Jurkat, Clone E6-1 (cell line): ENCODE results near the gene ZFP90. TPM values are rescaled to one million over a fixed set of nuclear protein-coding genes. Genes with fewer than 3 reads are reported as not detected.
"Not testable (repeated sequence)": the region's sequence is repeated elsewhere in the genome, so short reads cannot be mapped to it uniquely, and the experiment has no call there.

Source experiments
- DNase-seq: peaks from one replicate; pipeline ENCODE4 v3.0.0-alpha.2; 2011; ENCODE audit warnings: low read depth, low spot score
- H3K4me3 ChIP-seq: 2 replicates; pipeline ENCODE4 v1.5.1; 2011; ENCODE audit warnings: mild to moderate bottlenecking, low read length, control low read depth, moderate library complexity
- polyA plus RNA-seq: library from polyadenylated mRNA; unstranded; fragments of >200 nt; gene quantifications from one replicate; pipeline ENCODE4 v1.2.1, GENCODE V29; 2012; ENCODE audit warnings: missing spikeins; ENCODE audit not compliant: insufficient read length, insufficient read depth

Gene ZFP90
- polyA plus RNA-seq, result 22.2 TPM

GRCh38 chr16:68538880-68539701 lies at the start of gene ZFP90:
Gene ZFP90 (plus strand): TSS chr16:68539291. CDS start chr16:68539793, 502 bp downstream.
- H3K4me3 ChIP-seq, result peak within 1 kb of the TSS; percentile 68
- DNase-seq, result peak; percentile 59

- no peak overlapping the region for H3K4me3 ChIP-seq
- DNase-seq, result no peak
These were observed 48.7 kb upstream of the ZFP90 start for GRCh38 chr16:68490358-68490757.

- peak; percentile 21 for DNase-seq
- H3K4me3 ChIP-seq, result no peak overlapping the region
These were observed 48.1 kb upstream of the ZFP90 start for GRCh38 chr16:68490829-68491575.

GRCh38 chr16:68491576-68491950 lies 47.5 kb upstream of the ZFP90 start:
- no peak overlapping the region for H3K4me3 ChIP-seq
- DNase-seq, result no peak

GRCh38 chr16:68492151-68492542 lies 46.9 kb upstream of the ZFP90 start:
- DNase-seq, result no peak
- H3K4me3 ChIP-seq, result no peak overlapping the region

- no peak for DNase-seq
- H3K4me3 ChIP-seq, result no peak overlapping the region
These were observed 46.3 kb upstream of the ZFP90 start for GRCh38 chr16:68492543-68493411.

GRCh38 chr16:68493412-68494070 lies 45.5 kb upstream of the ZFP90 start:
- H3K4me3 ChIP-seq, result no peak overlapping the region
- no peak for DNase-seq

- DNase-seq, H3K4me3 ChIP-seq: not testable (repeated sequence)
These were observed 44.8 kb upstream of the ZFP90 start for GRCh38 chr16:68494261-68494660.

- DNase-seq, result no peak
- no peak overlapping the region for H3K4me3 ChIP-seq
These were observed 42.4 kb upstream of the ZFP90 start for GRCh38 chr16:68496689-68497088.

- peak; percentile 86 for DNase-seq
- no peak overlapping the region for H3K4me3 ChIP-seq
These were observed 40.1 kb upstream of the ZFP90 start for GRCh38 chr16:68499006-68499405.

- DNase-seq, result no peak
- H3K4me3 ChIP-seq, result no peak overlapping the region
These were observed 35.8 kb upstream of the ZFP90 start for GRCh38 chr16:68503334-68503733.

- no peak for DNase-seq
- H3K4me3 ChIP-seq, result no peak overlapping the region
These were observed 35.0 kb upstream of the ZFP90 start for GRCh38 chr16:68504066-68504465.

GRCh38 chr16:68506331-68507053 lies 32.6 kb upstream of the ZFP90 start:
- H3K4me3 ChIP-seq, result no peak overlapping the region
- no peak for DNase-seq

GRCh38 chr16:68508013-68508412 lies 31.1 kb upstream of the ZFP90 start:
- DNase-seq, result no peak
- no peak overlapping the region for H3K4me3 ChIP-seq

- no peak overlapping the region for H3K4me3 ChIP-seq
- DNase-seq, result no peak
These were observed 30.4 kb upstream of the ZFP90 start for GRCh38 chr16:68508641-68509240.

- H3K4me3 ChIP-seq, result no peak overlapping the region
- no peak for DNase-seq
These were observed 29.7 kb upstream of the ZFP90 start for GRCh38 chr16:68509381-68509780.

- no peak for DNase-seq
- no peak overlapping the region for H3K4me3 ChIP-seq
These were observed 28.3 kb upstream of the ZFP90 start for GRCh38 chr16:68510775-68511174.

GRCh38 chr16:68512183-68512582 lies 26.9 kb upstream of the ZFP90 start:
- no peak overlapping the region for H3K4me3 ChIP-seq
- DNase-seq, result no peak
